H1 (cell line): ENCODE data around the gene SMPX. TPM values are rescaled to one million over a fixed set of nuclear protein-coding genes. Genes with fewer than 3 reads are reported as not detected.

Experiments
- CTCF ChIA-PET: fragments of 300-600 bp; sonication (Branson Sonifier 250); formaldehyde crosslinking; loops from one replicate; lab custom pipeline; 2021; ENCODE audit not compliant: partially characterized antibody; lab: Charles Lee
- POLR2A ChIA-PET: fragments of 300-600 bp; sonication (Branson Sonifier 250); formaldehyde crosslinking; loops from one replicate; lab custom pipeline; 2021; ENCODE audit warnings: inconsistent platforms; ENCODE audit not compliant: partially characterized antibody; lab: Charles Lee
- DNase-seq, 2 experiments: peaks; one replicate each; pipeline versions ENCODE4 v3.0.0 to v3.0.0-alpha.2; 2010 to 2022; ENCODE audit warnings: low spot score in 2 of 2, low read depth in 1 of 2, mixed read lengths in 1 of 2
- FAIRE-seq: peaks from 2 replicates; lab custom pipeline; 2011; peaks lifted over from hg19 to GRCh38; lab: Jason Lieb, UNC
- H2AFZ ChIP-seq: 2 replicates; pipeline ENCODE4 v1.8.1; 2012; ENCODE audit warnings: low read length, inconsistent platforms
- H2AK5ac ChIP-seq: 2 replicates; pipeline ENCODE4 v1.6.1; 2013; ENCODE audit warnings: low read depth, low read length
- H2BK120ac ChIP-seq: replicated peaks from 2 replicates; pipeline ENCODE3; 2013; ENCODE audit warnings: low read depth, low read length, inconsistent platforms
- H2BK12ac ChIP-seq: 2 replicates; pipeline ENCODE4 v1.6.1; 2013; ENCODE audit warnings: low read depth, low read length
- H2BK15ac ChIP-seq: 2 replicates; pipeline ENCODE4 v1.6.1; 2013; ENCODE audit warnings: low read length
- H2BK20ac ChIP-seq: 2 replicates; pipeline ENCODE4 v1.6.1; 2013; ENCODE audit warnings: low read length
- H2BK5ac ChIP-seq: 2 replicates; pipeline ENCODE4 v1.6.1; 2013; ENCODE audit warnings: low read depth, low read length
- H3K14ac ChIP-seq: 2 replicates; pipeline ENCODE4 v1.6.1; 2013; ENCODE audit warnings: inconsistent platforms; ENCODE audit not compliant: insufficient read length
- H3K18ac ChIP-seq: 2 replicates; pipeline ENCODE4 v1.6.1; 2013; ENCODE audit warnings: low read length; ENCODE audit errors: extremely low read depth
- H3K23ac ChIP-seq: 2 replicates; pipeline ENCODE4 v1.6.1; 2013; ENCODE audit warnings: inconsistent platforms; ENCODE audit not compliant: insufficient read length
- H3K23me2 ChIP-seq: 2 replicates; pipeline ENCODE4 v1.6.1; 2013; ENCODE audit warnings: low read depth, low read length
- H3K27ac ChIP-seq: 2 replicates; pipeline ENCODE4 v1.6.1; 2011; ENCODE audit warnings: low read depth, low read length, inconsistent platforms
- H3K27me3 ChIP-seq, 4 experiments: replicated peaks in 1 of 4; 1 replicate in 1 of 4; 2 replicates in 3 of 4; pipeline versions ENCODE4 v1.6.1 to v1.8.1; 2011 to 2013; ENCODE audit warnings: low read length in 3 of 4, mild to moderate bottlenecking in 3 of 4, inconsistent platforms in 2 of 4, mixed read lengths in 2 of 4, moderate library complexity in 1 of 4; ENCODE audit not compliant: control insufficient read depth in 3 of 4, insufficient read depth in 3 of 4; ENCODE audit errors: extremely low read depth in 1 of 4
- H3K36me3 ChIP-seq, 4 experiments: 2 replicates each; pipeline versions ENCODE4 v1.6.1 to v1.8.1; 2011 to 2013; ENCODE audit warnings: mild to moderate bottlenecking in 4 of 4, low read length in 3 of 4, moderate library complexity in 2 of 4, control low read depth in 1 of 4, inconsistent platforms in 1 of 4; ENCODE audit not compliant: insufficient read depth in 4 of 4, control insufficient read depth in 2 of 4
- H3K4ac ChIP-seq: replicated peaks from 2 replicates; pipeline ENCODE3; 2013; ENCODE audit warnings: low read length, low read depth, mixed read lengths, inconsistent platforms; ENCODE audit not compliant: insufficient read length
- H3K4me1 ChIP-seq, 4 experiments: replicated peaks in 1 of 4; 1 replicate in 1 of 4; 2 replicates in 3 of 4; pipeline versions ENCODE4 v1.6.1 to v1.8.1; 2011 to 2013; ENCODE audit warnings: low read length in 3 of 4, inconsistent platforms in 2 of 4, mixed read lengths in 1 of 4; ENCODE audit not compliant: insufficient read depth in 4 of 4, control insufficient read depth in 3 of 4
- H3K4me2 ChIP-seq, 2 experiments: 2 replicates each; pipeline versions ENCODE4 v1.6.1 to v1.8.1; 2011 to 2013; ENCODE audit warnings: low read depth in 2 of 2, low read length in 2 of 2, control low read depth in 1 of 2, inconsistent platforms in 1 of 2, mild to moderate bottlenecking in 1 of 2; ENCODE audit not compliant: insufficient read depth in 1 of 2
- H3K4me3 ChIP-seq, 4 experiments: fragments of 200-600, 300-600 bp in 1 of 4; sonication (generic), shearing (Covaris generic), sonication (Bioruptor Twin) in 1 of 4; 2 replicates each; pipeline versions ENCODE4 v1.5.1 to v1.8.1; 2011 to 2016; ENCODE audit warnings: low read length in 4 of 4, low read depth in 3 of 4, control low read depth in 2 of 4, inconsistent platforms in 2 of 4, mild to moderate bottlenecking in 2 of 4, mixed read lengths in 1 of 4, moderate library complexity in 1 of 4; ENCODE audit not compliant: insufficient read depth in 2 of 4; ENCODE audit errors: extremely low read depth in 1 of 4
- H3K56ac ChIP-seq: replicated peaks from 2 replicates; pipeline ENCODE3; 2013; ENCODE audit warnings: low read depth, mild to moderate bottlenecking, mixed read lengths, low read length, inconsistent platforms; ENCODE audit not compliant: insufficient read length
- H3K79me1 ChIP-seq: 2 replicates; pipeline ENCODE4 v1.6.1; 2013; ENCODE audit warnings: low read depth, low read length, control low read depth
- H3K79me2 ChIP-seq, 2 experiments: 2 replicates each; pipeline versions ENCODE4 v1.6.1 to v1.8.1; 2012 to 2013; ENCODE audit warnings: low read length in 2 of 2, mild to moderate bottlenecking in 2 of 2, inconsistent platforms in 1 of 2; ENCODE audit not compliant: insufficient read depth in 2 of 2, control insufficient read depth in 1 of 2
- H3K9ac ChIP-seq, 4 experiments: replicated peaks in 1 of 4; 1 replicate in 1 of 4; 2 replicates in 3 of 4; pipeline versions ENCODE4 v1.6.1 to v1.8.1; 2011 to 2013; ENCODE audit warnings: low read depth in 3 of 4, low read length in 3 of 4, control low read depth in 2 of 4, mild to moderate bottlenecking in 2 of 4, moderate library complexity in 2 of 4, inconsistent platforms in 1 of 4; ENCODE audit errors: extremely low read depth in 1 of 4
- H3K9me3 ChIP-seq, 2 experiments: 2 replicates each; pipeline versions ENCODE4 v1.6.1 to v1.8.1; 2012 to 2013; ENCODE audit warnings: mild to moderate bottlenecking in 2 of 2, moderate library complexity in 2 of 2, control low read depth in 1 of 2, inconsistent platforms in 1 of 2, low read depth in 1 of 2, low read length in 1 of 2, mixed read lengths in 1 of 2; ENCODE audit not compliant: insufficient read depth in 2 of 2
- H4K20me1 ChIP-seq, 2 experiments: replicated peaks in 1 of 2; 2 replicates each; pipeline versions ENCODE3 to v1.8.1; 2011 to 2013; ENCODE audit warnings: inconsistent platforms in 2 of 2, low read length in 2 of 2, mild to moderate bottlenecking in 1 of 2; ENCODE audit not compliant: insufficient read depth in 2 of 2, control insufficient read depth in 1 of 2
- H4K5ac ChIP-seq: 2 replicates; pipeline ENCODE4 v1.6.1; 2013; ENCODE audit warnings: low read length, low read depth, mixed read lengths, inconsistent platforms; ENCODE audit not compliant: insufficient read length
- H4K8ac ChIP-seq: 2 replicates; pipeline ENCODE4 v1.8.0; 2013; ENCODE audit warnings: mild to moderate bottlenecking, moderate library complexity, low read length, inconsistent platforms; ENCODE audit not compliant: insufficient read depth; ENCODE audit errors: extremely low read depth
- H4K91ac ChIP-seq: replicated peaks from 2 replicates; pipeline ENCODE3; 2013; ENCODE audit warnings: low read length, mixed read lengths, inconsistent platforms; ENCODE audit not compliant: insufficient read length
- CBX8 ChIP-seq: fragments of 300-800, 300-1000 bp; sonication (generic); IDR thresholded peaks from 2 replicates; pipeline ENCODE4 v1.7.1; 2016; ENCODE audit warnings: low read depth, low read length, borderline replicate concordance
- CREB1 ChIP-seq: IDR thresholded peaks from 2 replicates; pipeline ENCODE4 v1.6.1; 2012; ENCODE audit warnings: inconsistent platforms
- EP300 ChIP-seq, 2 experiments: IDR thresholded peaks; 1 replicate in 1 of 2; 2 replicates in 1 of 2; pipeline ENCODE4 v1.6.1; 2011 to 2012; ENCODE audit warnings: low read depth in 2 of 2, low read length in 2 of 2, mild to moderate bottlenecking in 2 of 2, borderline replicate concordance in 1 of 2, inconsistent platforms in 1 of 2, moderate library complexity in 1 of 2
- HDAC6 ChIP-seq: IDR thresholded peaks from one replicate; pipeline ENCODE4 v1.7.1; 2012; ENCODE audit warnings: low read depth, mild to moderate bottlenecking, inconsistent platforms, low read length, moderate library complexity
- MAX ChIP-seq: IDR thresholded peaks from 2 replicates; pipeline ENCODE4 v1.6.1; 2012; ENCODE audit warnings: inconsistent platforms
- NRF1 ChIP-seq: IDR thresholded peaks from 2 replicates; pipeline ENCODE4 v1.6.1; 2011; ENCODE audit warnings: mild to moderate bottlenecking, low read depth, low read length, improper control_type of control experiment
- PHF8 ChIP-seq: fragments of 200-600 bp; sonication (generic); conservative IDR thresholded peaks from 2 replicates; pipeline ENCODE4 v1.7.1; 2012; ENCODE audit warnings: low read depth, mild to moderate bottlenecking, inconsistent platforms, low read length, moderate library complexity
- RAD21 ChIP-seq, 2 experiments: IDR thresholded peaks in 1 of 2; conservative IDR thresholded peaks in 1 of 2; 2 replicates each; pipeline ENCODE4 v1.6.1; 2011; ENCODE audit warnings: low read depth in 2 of 2, low read length in 2 of 2, improper control_type of control experiment in 1 of 2, inconsistent platforms in 1 of 2, mild to moderate bottlenecking in 1 of 2, moderate library complexity in 1 of 2
- RNF2 ChIP-seq: fragments of 200-900, 300-1000 bp; sonication (generic); IDR thresholded peaks from 2 replicates; pipeline ENCODE4 v1.7.1; 2016; ENCODE audit warnings: borderline replicate concordance, low read depth, mild to moderate bottlenecking, antibody characterized with exemption, low read length; ENCODE audit not compliant: poor library complexity, severe bottlenecking; ENCODE audit errors: missing control alignments
- SIN3A ChIP-seq, 2 experiments: IDR thresholded peaks in 1 of 2; conservative IDR thresholded peaks in 1 of 2; 2 replicates each; pipeline ENCODE4 v1.6.1; 2011 to 2012; ENCODE audit warnings: low read length in 2 of 2, improper control_type of control experiment in 1 of 2, low read depth in 1 of 2, mild to moderate bottlenecking in 1 of 2
- SIRT6 ChIP-seq: IDR thresholded peaks from one replicate; pipeline ENCODE4 v1.7.1; 2012; ENCODE audit warnings: low read length, inconsistent platforms
- SP2 ChIP-seq: IDR thresholded peaks from 2 replicates; pipeline ENCODE4 v1.6.1; 2012; ENCODE audit warnings: mild to moderate bottlenecking, low read length, inconsistent platforms
- TAF7 ChIP-seq: optimal IDR thresholded peaks from 2 replicates; pipeline ENCODE3; 2011; ENCODE audit warnings: low read depth, mild to moderate bottlenecking, inconsistent platforms, low read length, moderate library complexity, borderline replicate concordance
- WGBS, 2 experiments: shearing (Covaris generic) in 1 of 2; methylation state at CpG; one replicate each; pipeline versions ENCODE4 v1.1.6 to v1.1.7; 2013 to 2015; ENCODE audit warnings: low lambda C conversion rate in 2 of 2, mixed read lengths in 2 of 2, inconsistent platforms in 1 of 2, low coverage in 1 of 2, missing lambda C conversion rate in 1 of 2; ENCODE audit not compliant: insufficient replicate concordance in 2 of 2, insufficient coverage in 1 of 2, insufficient read length in 1 of 2; ENCODE audit errors: extremely low coverage in 1 of 2, missing lambda C conversion rate in 1 of 2; 5-methylcytosine and 5-hydroxymethylcytosine counted together
- polyA plus RNA-seq, 7 experiments: library from polyadenylated mRNA; depleted of rRNA in 3 of 7; stranded (reverse) in 5 of 7; unstranded in 2 of 7; fragments of >200 nt in 5 of 7; fragments of 200-250 nt in 2 of 7; gene quantifications; 1 replicate in 5 of 7; 2 replicates in 1 of 7; 4 replicates in 1 of 7; pipeline versions ENCODE4 v1.2.1 to v1.2.3, GENCODE V29; 2011 to 2013; ENCODE audit warnings: missing spikeins in 2 of 7, mixed read lengths in 2 of 7
- total RNA-seq: library from RNA; stranded (reverse); fragmentation: NEBNext Ultra II Directional; extraction: Animal tissue kit (Norgen Biotek cat#: 25700); gene quantifications from 2 replicates; pipeline ENCODE4 v1.2.1, GENCODE V29; 2021

The SMPX gene
- total and polyA plus RNA-seq, 2 of the 8 experiments (the other 6 are each of a cell fraction or from before 2014, with no cell fraction given): not detected

GRCh38 chrX:21733705-21734104, 24.2 kb downstream of the SMPX start:
- H3K36me3 ChIP-seq: no peaks in the 10 kb centered on the region
- no peak for TF ChIP-seq RNF2
- no peak for TF ChIP-seq CBX8
- TF ChIP-seq CREB1: no peak
- TF ChIP-seq NRF1: no peak
- TF ChIP-seq RAD21 (IDR thresholded peaks at IDR 0.05 in 1 of 2, conservative IDR thresholded peaks at IDR 0.05 in 1 of 2; ENCODE audit: low read depth in 2 of 2, low read length in 2 of 2): no peak
- no peak for TF ChIP-seq SP2
- no peak for TF ChIP-seq PHF8
- no peak for TF ChIP-seq SIN3A (conservative IDR thresholded peaks at IDR 0.05 in 1 of 2, IDR thresholded peaks at IDR 0.05 in 1 of 2; ENCODE audit: low read depth in 1 of 2, low read length in 2 of 2)
- TF ChIP-seq TAF7: no peak
- TF ChIP-seq MAX: no peak
- TF ChIP-seq EP300 (IDR thresholded peaks at IDR 0.05; ENCODE audit: borderline replicate concordance in 1 of 2, low read depth in 2 of 2, low read length in 2 of 2): no peak
- TF ChIP-seq SIRT6: no peak
- no peak for TF ChIP-seq HDAC6

More at GRCh38 chrX:21733705-21734104, 24.2 kb downstream of the SMPX start:
- Histone ChIP-seq H2AFZ (no peak overlapping the region), H3K56ac (no peak overlapping the region), H3K23me2 (no peaks in the 10 kb centered on the region), H3K18ac (no peak overlapping the region), H3K4me1 (peaks cover 0 to 2% (median under 1%) of the 10 kb centered on the region in 4 experiments; a peak in 1 of 7 replicates), H2BK20ac (no peak overlapping the region), H3K9me3 (no peaks in the 10 kb centered on the region), H2BK5ac (no peak overlapping the region), H3K4me3 (no peak overlapping the region), H3K79me1 (no peaks in the 10 kb centered on the region), H2BK12ac (no peak overlapping the region), H3K79me2 (no peaks in the 10 kb centered on the region), H3K27me3 (no peaks in the 10 kb centered on the region), H4K20me1 (no peaks in the 10 kb centered on the region), H4K8ac (no peak overlapping the region), H3K4me2 (no peak overlapping the region), H2BK15ac (no peak overlapping the region), H4K5ac (no peak overlapping the region), H3K27ac (no peak overlapping the region), H3K23ac (no peak overlapping the region), H2BK120ac (no peak overlapping the region), H3K14ac (no peak overlapping the region), H2AK5ac (no peak overlapping the region), H3K4ac (no peak overlapping the region), H3K9ac (no peak overlapping the region), H4K91ac (no peak overlapping the region)
- no peak for DNase-seq
- POLR2A ChIA-PET: no interaction called here
- 100% methylated on average over 1 of the region's 1 CpG; no CpG with 5 or more reads in 1 of the 2 experiments for WGBS, 2 experiments
- CTCF ChIA-PET: interaction anchor here (1.1 kb wide), 1 partner anchor 12 kb away, joined by 4 read pairs; no protein-coding TSS in a partner anchor
- FAIRE-seq: no peak
